Loucy (cell line): Measurements from ENCODE around the gene WBP2.

Source experiments
- H2AFZ ChIP-seq: fragments of 200-600 bp; sonication (generic); 2 replicates; pipeline ENCODE4 v1.6.0; 2016; ENCODE audit warnings: antibody characterized with exemption, mild to moderate bottlenecking, low read length, moderate library complexity
- H3F3A ChIP-seq: fragments of 200-600 bp; 2 replicates; pipeline ENCODE4 v1.6.0; 2016; ENCODE audit warnings: antibody characterized with exemption, low read depth, mild to moderate bottlenecking
- H3K27me3 ChIP-seq: fragments of 200-600 bp; sonication (generic); 2 replicates; pipeline ENCODE4 v1.6.1; 2014; ENCODE audit warnings: low read length, mild to moderate bottlenecking; ENCODE audit not compliant: insufficient read depth, poor library complexity, severe bottlenecking
- H3K36me3 ChIP-seq: fragments of 200-600 bp; sonication (generic); 2 replicates; pipeline ENCODE4 v1.6.1; 2016; ENCODE audit warnings: low read length; ENCODE audit not compliant: insufficient read depth
- H3K4me1 ChIP-seq: fragments of 200-600 bp; sonication (generic); 2 replicates; pipeline ENCODE4 v1.5.1; 2014; ENCODE audit warnings: low read length, mild to moderate bottlenecking; ENCODE audit not compliant: insufficient read depth, poor library complexity, severe bottlenecking
- H3K4me2 ChIP-seq: fragments of 200-600 bp; sonication (generic); 2 replicates; pipeline ENCODE4 v1.6.0; 2014; ENCODE audit warnings: antibody characterized with exemption, low read length, low read depth, mild to moderate bottlenecking; ENCODE audit not compliant: poor library complexity, severe bottlenecking
- H3K4me3 ChIP-seq: fragments of 200-600 bp; sonication (generic); 2 replicates; pipeline ENCODE4 v1.5.1; 2014; ENCODE audit warnings: low read length, mild to moderate bottlenecking, mixed read lengths; ENCODE audit not compliant: poor library complexity, severe bottlenecking
- H3K79me2 ChIP-seq: fragments of 200-600 bp; sonication (generic); 2 replicates; pipeline ENCODE4 v1.6.1; 2014; ENCODE audit warnings: low read length; ENCODE audit not compliant: insufficient read depth
- H3K9ac ChIP-seq: fragments of 200-600 bp; sonication (generic); 2 replicates; pipeline ENCODE4 v1.6.0; 2014; ENCODE audit warnings: mild to moderate bottlenecking, low read depth, low read length, moderate library complexity; ENCODE audit not compliant: poor library complexity, severe bottlenecking
- H3K9me2 ChIP-seq: fragments of 200-600 bp; sonication (generic); replicated peaks from 2 replicates; pipeline ENCODE4 v1.6.1; 2016; ENCODE audit warnings: low read depth, low read length, mixed read lengths
- H3K9me3 ChIP-seq: fragments of 200-600 bp; sonication (generic); 2 replicates; pipeline ENCODE4 v1.6.1; 2014; ENCODE audit warnings: mild to moderate bottlenecking, antibody characterized with exemption, low read length, low read depth; ENCODE audit not compliant: insufficient read depth
- H4K20me1 ChIP-seq: fragments of 200-600 bp; sonication (generic); 2 replicates; pipeline ENCODE4 v1.6.0; 2014; ENCODE audit warnings: antibody characterized with exemption, low read length, mild to moderate bottlenecking; ENCODE audit not compliant: insufficient read depth, poor library complexity, severe bottlenecking
- CTCF ChIP-seq: fragments of 200-600 bp; sonication (generic); conservative IDR thresholded peaks from 2 replicates; pipeline ENCODE4 v1.5.1; 2014; ENCODE audit warnings: mild to moderate bottlenecking, antibody characterized with exemption, low read length
- EZH2phosphoT487 ChIP-seq: fragments of 200-600 bp; IDR thresholded peaks from 2 replicates; pipeline ENCODE4 v1.6.1; 2018; ENCODE audit warnings: antibody characterized with exemption, mild to moderate bottlenecking, moderate library complexity, borderline replicate concordance

The WBP2 gene

GRCh38 chr17:75795820-75796607 lies 59.1 kb downstream of the WBP2 start:
- Histone ChIP-seq H3K27me3 (no peaks in the 10 kb centered on the region), H4K20me1 (peaks cover 28% of the 10 kb centered on the region), H3K9ac (no peak overlapping the region), H3K4me3 (no peak overlapping the region), H2AFZ (no peak overlapping the region), H3K36me3 (peaks cover 51% of the 10 kb centered on the region; the same call in 1 of the 2 replicates), H3K79me2 (peaks cover 82% of the 10 kb centered on the region), H3K9me2 (no peaks in the 10 kb centered on the region), H3K4me2 (no peak overlapping the region), H3F3A (no peaks in the 10 kb centered on the region), H3K4me1 (peaks cover 26% of the 10 kb centered on the region), H3K9me3 (no peaks in the 10 kb centered on the region)
- no peak for TF ChIP-seq CTCF
- TF ChIP-seq EZH2phosphoT487 = no peak
